ENCODE results near the gene CDK9.

The CDK9 gene

GRCh38 chr9:127762111-127762676, 23.6 kb upstream of the CDK9 start:
- no peak for DNase-seq

GRCh38 chr9:127763918-127764384, 21.9 kb upstream of the CDK9 start:
- DNase-seq = no peak

- no peak for DNase-seq
These were observed 20.4 kb upstream of the CDK9 start for GRCh38 chr9:127765418-127765817.

- DNase-seq = no peak
These were observed 18.4 kb upstream of the CDK9 start for GRCh38 chr9:127767410-127767809.

GRCh38 chr9:127767909-127768331, 17.9 kb upstream of the CDK9 start:
- DNase-seq = no peak

GRCh38 chr9:127768698-127769097, 17.1 kb upstream of the CDK9 start:
- no peak for DNase-seq

GRCh38 chr9:127769101-127769500, 16.7 kb upstream of the CDK9 start:
- DNase-seq = no peak

GRCh38 chr9:127769929-127770582, 15.8 kb upstream of the CDK9 start:
- DNase-seq = no peak

- no peak for DNase-seq
These were observed 15.3 kb upstream of the CDK9 start for GRCh38 chr9:127770583-127770904.

GRCh38 chr9:127770905-127771569, 14.8 kb upstream of the CDK9 start:
- peak; percentile 96 for DNase-seq

GRCh38 chr9:127771570-127772189, 14.2 kb upstream of the CDK9 start:
- no peak for DNase-seq

- no peak for DNase-seq
These were observed 13.2 kb upstream of the CDK9 start for GRCh38 chr9:127772603-127773002.

- no peak for DNase-seq
These were observed 12.6 kb upstream of the CDK9 start for GRCh38 chr9:127773272-127773671.

GRCh38 chr9:127773981-127774380, 11.9 kb upstream of the CDK9 start:
- DNase-seq = no peak

- DNase-seq = peak; percentile 77
These were observed 9.5 kb upstream of the CDK9 start for GRCh38 chr9:127776195-127776923.

- DNase-seq = no peak
These were observed 8.9 kb upstream of the CDK9 start for GRCh38 chr9:127776924-127777289.

- no peak for DNase-seq
These were observed 8.4 kb upstream of the CDK9 start for GRCh38 chr9:127777368-127777980.

GRCh38 chr9:127778280-127779135, 7.3 kb upstream of the CDK9 start, which contains the start of gene SH2D3C:
Gene SH2D3C (minus strand): TSS chr9:127778666. CDS start chr9:127778627, 39 bp downstream.
- DNase-seq = peak; percentile 48

GRCh38 chr9:127779136-127779981, 6.5 kb upstream of the CDK9 start:
- peak; percentile 75 for DNase-seq

- DNase-seq = no peak
These were observed 5.5 kb upstream of the CDK9 start for GRCh38 chr9:127780126-127780885.
